Jurkat, Clone E6-1 (cell line): ENCODE data around the gene COL8A1.
"Not testable (repeated sequence)": the region's sequence is repeated elsewhere in the genome, so short reads cannot be mapped to it uniquely, and the experiment has no call there.

Experiments
- DNase-seq: peaks from one replicate; pipeline ENCODE4 v3.0.0-alpha.2; 2011; ENCODE audit warnings: low read depth, low spot score
- H3K4me3 ChIP-seq: 2 replicates; pipeline ENCODE4 v1.5.1; 2011; ENCODE audit warnings: mild to moderate bottlenecking, low read length, control low read depth, moderate library complexity

COL8A1 gene

GRCh38 chr3:99823723-99824711 is 185.6 kb downstream of the COL8A1 start:
- no peak overlapping the region for H3K4me3 ChIP-seq
- DNase-seq, result no peak

GRCh38 chr3:99825004-99825640 is 186.7 kb downstream of the COL8A1 start:
- DNase-seq, result no peak
- H3K4me3 ChIP-seq, result no peak overlapping the region

- no peak overlapping the region for H3K4me3 ChIP-seq
- no peak for DNase-seq
Observed at GRCh38 chr3:99829844-99830243, 191.4 kb downstream of the COL8A1 start.

- no peak for DNase-seq
- no peak overlapping the region for H3K4me3 ChIP-seq
Observed at GRCh38 chr3:99833617-99834205, 195.3 kb downstream of the COL8A1 start.

- no peak for DNase-seq
- H3K4me3 ChIP-seq, result no peak overlapping the region
Observed at GRCh38 chr3:99834211-99834957, 196.0 kb downstream of the COL8A1 start.

GRCh38 chr3:99836681-99837080 is 198.3 kb downstream of the COL8A1 start:
- no peak overlapping the region for H3K4me3 ChIP-seq
- no peak for DNase-seq

GRCh38 chr3:99837715-99838114 is 199.3 kb downstream of the COL8A1 start:
- no peak overlapping the region for H3K4me3 ChIP-seq
- DNase-seq, result no peak

GRCh38 chr3:99838755-99839154 is 200.4 kb downstream of the COL8A1 start:
- DNase-seq, result no peak
- no peak overlapping the region for H3K4me3 ChIP-seq

- DNase-seq, result no peak
Observed at GRCh38 chr3:99839613-99840012, 201.2 kb downstream of the COL8A1 start.

GRCh38 chr3:99841949-99842348 is 203.6 kb downstream of the COL8A1 start:
- H3K4me3 ChIP-seq, DNase-seq: not testable (repeated sequence)

More at GRCh38 chr3:99839613-99840012, 201.2 kb downstream of the COL8A1 start:
- H3K4me3 ChIP-seq, result no peak overlapping the region

- no peak overlapping the region for H3K4me3 ChIP-seq
- DNase-seq, result peak; percentile 19
Observed at GRCh38 chr3:99842826-99843589, 204.6 kb downstream of the COL8A1 start.

GRCh38 chr3:99843590-99844258 is 205.3 kb downstream of the COL8A1 start:
- no peak for DNase-seq
- no peak overlapping the region for H3K4me3 ChIP-seq

GRCh38 chr3:99845331-99845730 is 206.9 kb downstream of the COL8A1 start:
- DNase-seq, result no peak
- H3K4me3 ChIP-seq, result no peak overlapping the region

- H3K4me3 ChIP-seq, result no peak overlapping the region
Observed at GRCh38 chr3:99845999-99846398, 207.6 kb downstream of the COL8A1 start.

GRCh38 chr3:99846477-99847160 is 208.2 kb downstream of the COL8A1 start:
- DNase-seq, result no peak
- H3K4me3 ChIP-seq, result no peak overlapping the region

More at GRCh38 chr3:99845999-99846398, 207.6 kb downstream of the COL8A1 start:
- DNase-seq, result no peak

GRCh38 chr3:99848433-99848832 is 210.0 kb downstream of the COL8A1 start:
- DNase-seq, result no peak
- no peak overlapping the region for H3K4me3 ChIP-seq
